GM19372 (cell line): ENCODE results near the gene PDE4D.

Experiments
- ATAC-seq: cut with Tn5 transposase; IDR thresholded peaks from one replicate; pipeline ENCODE4 v1.9.1; 2021; ENCODE audit warnings: mild to moderate bottlenecking, low read depth, moderate library complexity; ENCODE audit not compliant: unreplicated experiment

Gene PDE4D

DNA sequence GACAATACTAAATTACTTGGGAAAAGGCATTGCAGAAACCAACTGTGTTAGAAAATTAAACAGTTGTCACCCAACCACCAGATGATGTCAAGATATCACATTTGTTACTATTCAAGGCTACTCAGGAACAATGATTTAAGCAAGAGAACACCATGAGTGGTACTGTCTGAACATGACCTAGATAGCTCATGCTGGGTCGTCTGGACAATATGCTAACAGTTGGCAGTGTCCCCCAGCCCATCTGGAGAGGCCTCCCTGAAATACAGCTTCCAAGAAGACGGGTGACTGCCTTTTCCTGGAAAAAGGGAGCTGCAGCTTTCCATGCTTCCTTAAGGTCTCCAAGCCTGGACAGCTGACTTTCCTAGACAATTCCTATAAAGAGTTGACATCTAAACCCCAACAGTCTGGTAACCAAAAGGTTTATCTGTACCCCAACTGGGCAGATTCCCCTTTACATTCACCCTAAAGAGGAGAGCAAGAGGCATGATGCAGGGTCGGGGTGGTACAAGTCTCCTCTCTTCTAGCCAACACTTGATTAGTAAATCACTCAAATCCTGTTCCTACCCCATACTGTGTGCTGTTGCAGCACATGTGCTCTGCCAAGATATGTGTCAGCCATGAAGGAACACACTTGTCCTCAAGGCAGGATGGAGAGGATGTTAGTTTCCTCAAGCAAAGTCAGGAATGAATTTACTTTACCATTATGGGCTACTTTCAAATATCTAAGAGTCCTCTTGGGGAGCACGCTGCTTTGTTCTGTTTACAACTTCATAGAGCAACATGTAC is 433.0 kb downstream of the PDE4D start:
- ATAC-seq: no peak

DNA sequence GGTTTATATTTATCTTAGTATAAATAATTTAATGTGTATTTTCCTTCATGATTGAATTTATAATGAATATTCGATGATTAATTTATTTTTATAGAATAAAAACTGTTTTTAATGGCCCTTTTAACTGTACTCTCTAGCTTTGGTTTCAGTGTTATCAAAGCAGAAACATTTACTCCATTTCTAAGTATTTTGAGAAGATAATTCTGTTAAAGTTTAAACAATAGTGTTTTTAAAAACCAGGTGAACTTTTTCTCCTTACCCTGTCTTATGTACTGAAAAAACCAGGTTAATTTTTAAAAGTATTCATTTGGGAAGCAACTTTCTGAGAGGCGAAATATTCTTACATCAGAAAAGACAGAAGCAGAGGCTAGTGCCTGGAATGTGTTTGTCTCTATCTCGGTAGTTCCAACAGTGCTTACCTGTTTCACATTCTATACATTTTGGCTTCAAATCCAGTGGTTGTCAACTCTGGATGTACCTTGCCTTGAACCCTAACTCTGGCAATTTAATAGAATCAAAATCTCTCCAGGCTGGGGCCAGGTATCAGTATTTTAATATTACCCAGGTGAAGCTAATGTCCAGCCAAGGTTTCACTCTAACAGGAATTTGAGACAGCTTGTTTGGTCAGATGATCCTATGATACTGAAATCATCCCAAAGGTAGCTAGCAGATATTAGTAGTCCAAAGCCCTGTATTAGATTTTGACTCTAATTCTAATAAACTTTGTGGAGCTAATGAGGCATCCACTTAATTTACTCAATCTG is 434.4 kb downstream of the PDE4D start:
- ATAC-seq: no peak

DNA sequence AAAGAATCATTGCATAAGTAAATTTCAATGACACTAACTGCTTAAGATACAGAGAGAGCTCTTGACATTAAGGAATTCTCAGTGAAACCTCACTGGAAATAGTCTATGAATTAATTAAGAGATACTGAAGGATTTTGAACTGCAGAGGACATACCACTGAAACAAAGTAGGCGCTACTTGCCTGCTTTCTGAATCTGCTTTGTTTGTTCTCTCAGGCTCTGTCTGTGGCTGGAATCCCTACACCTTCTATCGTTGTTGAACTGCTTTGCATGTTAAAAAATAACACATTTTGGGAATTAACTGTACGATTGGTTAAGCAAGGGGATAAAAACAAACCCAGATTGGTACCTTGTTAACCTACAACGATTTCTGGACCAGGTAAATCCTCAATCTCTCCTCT is 435.2 kb downstream of the PDE4D start:
- ATAC-seq: no peak

DNA sequence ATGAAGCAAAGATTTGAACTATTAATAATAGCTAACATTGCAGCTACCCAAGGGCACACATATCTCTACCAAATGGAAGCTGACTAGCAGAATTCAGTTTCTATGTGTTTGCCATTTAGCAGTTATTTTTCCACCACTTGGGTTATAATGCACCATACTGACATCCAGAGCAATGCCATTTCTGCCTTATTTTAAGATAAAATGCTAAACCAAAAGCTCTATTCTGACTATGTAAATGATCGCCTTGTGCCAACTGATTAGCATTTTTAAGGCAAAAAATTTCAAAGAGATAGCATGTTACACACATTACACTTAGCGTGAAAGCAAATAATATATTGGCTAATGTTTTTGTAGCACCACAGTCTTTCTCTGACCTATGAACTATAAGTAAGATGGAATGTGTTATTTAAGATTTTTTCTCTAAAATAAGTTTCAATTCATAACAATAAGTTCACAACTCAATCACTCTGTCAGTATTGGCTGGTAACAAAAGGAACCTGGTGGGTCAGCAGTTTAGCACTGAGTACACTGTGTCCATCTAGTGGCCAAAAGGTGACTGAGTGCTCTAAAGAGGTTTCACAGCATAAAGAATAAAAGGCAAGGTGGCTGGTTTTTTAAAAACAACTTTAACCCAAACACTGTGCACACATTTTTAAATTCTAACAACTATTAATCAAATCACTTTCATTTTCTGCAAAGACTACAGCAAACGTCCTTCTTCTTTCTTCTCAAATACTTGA is 443.5 kb downstream of the PDE4D start:
- ATAC-seq: no peak

DNA sequence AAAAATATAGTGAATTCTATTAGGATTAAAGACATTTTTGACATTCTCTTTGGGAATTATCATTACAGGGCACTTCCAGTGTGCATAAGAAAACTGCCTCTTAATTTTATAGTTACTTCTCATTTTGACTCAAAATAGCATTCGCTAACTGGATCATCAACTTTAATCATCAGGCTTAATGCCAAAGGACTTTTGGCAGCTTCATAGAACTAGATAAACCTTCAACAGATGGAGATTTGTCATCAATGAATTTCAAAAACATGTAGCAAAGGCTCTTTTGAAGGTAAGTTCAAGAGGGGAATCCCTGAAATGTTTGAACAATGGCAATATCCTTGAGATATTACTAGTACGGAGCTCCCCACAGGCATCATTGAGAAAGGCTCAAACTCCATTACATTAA is 447.2 kb downstream of the PDE4D start:
- no peak for ATAC-seq

DNA sequence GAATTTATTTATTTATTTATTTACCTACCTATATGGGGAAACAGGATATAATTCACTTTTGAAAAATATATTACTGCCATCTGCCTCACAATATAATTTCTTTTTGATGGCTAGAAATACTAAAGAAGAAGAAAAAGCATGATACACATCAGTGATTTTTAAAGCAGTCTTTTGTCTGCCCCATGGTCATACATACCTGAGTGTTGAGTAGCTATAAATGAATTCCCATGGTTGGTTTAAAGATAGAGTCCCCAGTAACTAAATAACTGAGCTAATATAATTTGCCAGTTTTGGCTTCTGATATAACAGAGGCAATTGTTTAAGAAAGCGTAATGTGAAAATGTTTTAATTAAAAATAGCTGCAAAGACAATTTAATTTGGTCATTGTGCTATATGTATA is 447.8 kb downstream of the PDE4D start:
- ATAC-seq: no peak

DNA sequence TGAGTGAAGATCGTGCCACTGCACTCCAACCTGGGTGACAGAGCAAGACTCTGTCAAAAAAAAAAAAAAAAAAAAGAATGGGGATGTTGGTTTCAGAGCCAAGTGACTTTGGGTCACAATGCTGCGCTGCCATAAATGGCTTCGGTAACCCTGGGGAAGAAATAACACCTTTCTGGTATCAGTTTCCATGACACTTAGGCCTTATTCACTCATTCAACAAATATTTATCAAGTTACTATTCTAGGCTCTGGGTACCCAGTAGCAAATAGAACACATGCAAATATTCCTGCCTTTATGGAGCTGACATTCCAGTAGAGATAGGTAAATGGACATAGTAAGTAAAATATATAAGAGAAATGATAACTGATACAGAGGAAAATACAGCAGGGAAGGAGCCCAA is 454.2 kb downstream of the PDE4D start:
- ATAC-seq: no peak

DNA sequence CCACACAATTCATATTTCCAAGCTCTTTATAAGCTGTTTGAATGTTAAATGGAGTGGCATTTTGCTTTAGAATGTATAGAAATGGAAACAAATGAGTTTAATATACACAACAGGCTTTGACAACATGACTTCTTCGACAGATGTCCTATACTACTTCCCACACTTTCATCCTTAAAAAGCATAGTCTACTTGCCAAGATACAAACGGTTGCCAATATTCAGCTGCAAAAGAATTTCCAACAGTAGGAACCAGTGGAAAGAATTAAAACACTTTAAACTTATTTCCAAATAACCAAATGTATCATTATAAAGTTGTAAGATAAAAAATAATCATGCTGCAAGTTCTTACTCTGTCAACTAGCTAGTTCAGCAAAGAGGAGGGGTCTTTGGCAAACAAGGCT is 456.4 kb downstream of the PDE4D start:
- no peak for ATAC-seq

DNA sequence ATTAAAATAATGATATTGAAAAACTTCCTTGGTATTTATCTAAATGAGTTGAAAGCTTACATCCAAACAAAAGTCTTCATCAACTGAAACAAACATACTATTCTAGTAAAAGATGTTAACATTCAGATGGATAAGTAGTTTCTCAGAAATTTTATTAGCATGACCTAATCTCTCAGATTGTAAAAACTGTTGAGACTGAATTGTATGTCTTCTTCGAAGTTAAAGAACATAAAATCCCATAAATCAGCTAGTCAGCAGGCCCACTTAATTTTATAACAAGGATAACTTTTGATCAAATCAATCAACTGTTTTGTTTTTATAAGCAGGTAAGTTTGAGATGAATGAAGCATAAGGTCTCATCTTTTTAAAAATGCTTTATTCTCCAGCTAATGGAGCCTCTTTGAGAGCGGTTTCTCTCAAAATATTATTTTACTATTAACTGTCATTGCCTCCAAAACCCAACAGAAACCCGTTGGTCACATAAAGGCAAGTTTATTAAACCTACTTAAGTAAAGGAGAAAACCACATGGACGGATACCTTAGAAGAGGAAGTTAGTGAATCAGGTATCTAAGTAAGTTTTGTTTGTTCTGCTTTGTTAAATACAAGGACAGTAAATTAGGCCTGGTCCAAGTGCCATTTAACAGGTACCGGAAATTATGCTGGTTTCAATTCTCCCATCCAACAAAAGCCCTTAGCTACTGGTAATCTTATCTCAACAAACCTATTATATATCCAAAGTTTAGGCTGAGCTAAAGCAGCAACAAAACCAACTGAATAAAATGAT is 457.0 kb downstream of the PDE4D start:
- ATAC-seq: no peak

DNA sequence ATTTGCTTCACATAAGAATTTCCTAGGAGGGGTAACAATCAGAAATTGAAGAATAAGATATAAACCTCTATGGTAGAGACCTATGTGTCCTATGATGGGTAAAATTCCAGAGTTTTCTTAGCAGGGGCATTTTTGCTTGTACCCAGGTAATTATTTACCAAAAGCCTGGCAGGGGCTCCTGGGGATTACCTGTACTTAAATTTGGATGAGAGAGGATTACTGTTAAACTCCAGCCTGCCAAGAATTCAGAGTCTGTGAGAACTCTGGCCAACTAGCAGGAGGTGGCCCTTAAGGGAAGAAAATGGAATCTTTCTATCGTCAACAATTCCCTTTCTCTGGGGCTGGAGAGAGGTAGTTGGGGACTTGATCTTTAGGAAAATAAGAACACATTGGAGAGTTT is 460.4 kb downstream of the PDE4D start:
- no peak for ATAC-seq

DNA sequence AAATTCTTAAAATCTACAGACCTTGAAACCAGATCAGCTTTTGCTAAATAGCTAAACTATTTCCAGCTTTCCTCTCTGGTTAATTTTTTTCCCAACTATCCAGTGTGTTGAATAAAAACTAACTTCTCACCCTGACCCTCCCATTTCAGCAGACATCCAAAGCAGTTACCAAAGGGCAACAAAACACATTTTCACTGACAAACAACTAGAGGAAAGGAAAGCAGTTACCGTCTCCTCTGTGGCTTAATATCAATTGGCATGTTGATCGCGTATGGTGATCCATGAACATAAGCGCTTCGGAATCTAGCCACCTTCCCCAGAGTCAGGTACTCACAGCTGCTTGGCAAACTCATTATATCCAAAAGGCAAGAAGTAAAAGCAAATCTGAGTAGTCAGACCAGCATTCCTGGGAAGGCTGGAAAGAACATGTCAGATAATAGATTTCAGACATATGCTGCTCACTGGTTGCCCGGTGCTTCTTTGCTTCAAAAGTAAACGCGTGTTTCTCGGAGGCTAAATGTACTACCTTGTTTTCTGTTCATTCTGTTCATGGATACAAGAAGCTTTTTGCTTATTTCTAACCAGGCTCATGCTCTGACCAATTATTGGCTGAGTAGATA is 463.4 kb downstream of the PDE4D start:
- ATAC-seq: no peak

DNA sequence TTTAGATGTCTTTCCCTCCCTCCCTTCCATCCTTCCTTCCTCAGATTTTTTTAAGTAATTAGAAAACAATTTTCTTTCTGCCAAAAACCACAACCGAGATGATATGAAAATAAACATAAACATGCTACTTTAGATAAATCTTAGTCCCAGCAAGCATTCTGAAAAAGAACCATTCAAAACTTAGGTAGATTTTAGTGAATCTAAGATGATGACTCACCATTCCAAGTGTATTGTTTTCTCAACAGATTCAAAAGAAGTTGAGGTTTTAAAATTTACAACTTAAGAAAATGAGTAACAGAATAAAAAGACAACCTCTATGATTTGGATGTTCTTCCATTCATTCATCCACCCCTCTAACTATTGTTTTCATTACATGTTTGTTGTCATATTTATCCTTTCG is 465.1 kb downstream of the PDE4D start:
- no peak for ATAC-seq

DNA sequence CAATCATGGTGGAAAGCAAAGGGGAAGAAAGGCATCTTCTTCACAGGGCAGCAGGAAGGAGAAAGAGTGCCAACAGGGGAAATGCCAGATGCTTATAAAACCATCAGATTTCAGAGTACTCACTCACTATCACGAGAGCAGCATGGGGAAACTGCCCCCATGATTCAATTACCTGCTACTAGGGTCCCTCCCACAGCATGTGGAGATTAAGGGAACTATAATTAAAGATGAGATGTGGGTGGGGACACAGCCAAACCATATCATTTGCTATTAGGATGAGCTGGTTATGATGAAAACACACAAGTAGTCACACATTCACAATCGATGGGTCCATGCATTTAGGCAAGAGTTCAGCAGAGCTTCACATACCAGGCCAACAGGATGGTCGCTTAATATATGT is 469.0 kb downstream of the PDE4D start:
- ATAC-seq: no peak

DNA sequence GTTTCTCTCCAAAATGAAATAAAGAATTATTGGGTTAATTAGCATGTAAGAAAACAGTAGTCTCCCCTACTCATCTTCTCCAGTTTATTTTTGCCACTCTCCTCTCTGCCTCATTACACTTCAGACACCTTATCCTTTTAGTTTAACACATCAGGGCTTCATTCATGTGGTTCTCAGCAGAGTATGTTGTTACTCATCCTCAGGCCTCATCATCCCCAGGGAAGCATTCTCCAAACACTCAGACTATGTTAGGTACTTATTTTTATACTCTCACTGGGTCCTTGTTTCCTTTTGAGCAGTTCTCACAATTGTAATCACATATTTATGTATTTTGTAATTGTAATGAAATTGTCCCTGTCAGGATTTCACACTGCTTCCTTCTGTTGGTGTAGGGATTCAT is 470.5 kb downstream of the PDE4D start:
- no peak for ATAC-seq

DNA sequence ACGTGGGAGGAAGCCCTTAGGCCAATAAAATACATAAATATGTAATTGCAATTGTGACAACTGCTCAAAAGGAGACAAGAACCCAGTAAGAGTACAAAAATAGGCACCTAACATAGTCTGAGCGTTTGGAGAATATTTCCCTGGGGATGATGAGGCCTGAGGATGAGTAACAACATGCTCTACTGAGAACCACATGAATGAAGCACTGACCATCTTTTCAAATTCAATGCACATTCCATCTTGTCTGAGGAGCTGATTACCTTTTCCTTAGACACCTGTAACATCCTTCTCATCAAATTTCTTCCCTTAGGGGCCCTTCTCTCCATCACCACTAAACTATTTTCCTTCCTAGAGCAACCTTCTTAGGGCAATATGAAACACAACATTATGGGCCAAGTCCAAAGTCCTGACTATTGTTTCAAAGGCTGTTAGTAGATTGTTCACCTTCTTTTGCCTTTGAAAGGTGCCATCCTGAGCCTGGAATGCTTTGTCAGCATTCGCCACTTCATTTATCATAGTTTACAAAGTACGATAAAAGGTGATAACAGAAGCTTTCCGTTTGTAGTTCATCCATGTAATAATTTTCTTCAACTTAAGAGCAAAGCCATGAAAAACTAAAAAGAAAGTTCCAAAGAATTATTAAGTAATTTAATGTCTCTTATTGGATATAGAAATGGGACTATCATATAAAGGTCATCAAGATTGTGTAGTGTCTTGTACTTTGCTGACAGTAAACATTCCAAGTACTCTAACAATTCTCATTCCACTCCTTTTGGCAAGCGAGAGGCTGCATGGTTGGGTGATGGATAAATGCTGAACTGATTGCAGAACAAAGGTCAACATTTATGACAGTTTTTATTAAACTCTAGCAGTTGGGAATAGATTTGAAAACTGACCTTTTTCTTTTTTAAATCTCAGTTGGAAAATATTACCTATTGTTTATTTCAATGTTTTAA is 471.3 kb downstream of the PDE4D start:
- ATAC-seq: no peak

DNA sequence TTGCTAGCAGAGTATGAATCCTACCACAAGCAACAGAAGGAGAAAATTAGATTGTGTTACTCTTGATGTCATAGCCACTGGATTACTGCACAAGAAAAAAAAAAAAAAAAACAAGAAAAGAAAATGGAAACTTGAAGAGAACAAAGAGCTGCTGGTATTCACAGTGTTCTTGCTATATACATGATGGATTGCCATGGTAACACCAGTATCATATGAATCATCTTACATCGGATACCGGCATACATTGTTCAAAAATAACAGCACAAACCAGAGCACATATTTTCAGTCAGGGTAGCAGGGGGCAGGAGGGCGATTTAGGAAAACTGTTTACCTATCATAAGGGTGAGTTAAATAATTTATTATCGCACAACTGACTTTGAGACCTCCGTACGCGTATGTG is 472.9 kb downstream of the PDE4D start:
- ATAC-seq: no peak

DNA sequence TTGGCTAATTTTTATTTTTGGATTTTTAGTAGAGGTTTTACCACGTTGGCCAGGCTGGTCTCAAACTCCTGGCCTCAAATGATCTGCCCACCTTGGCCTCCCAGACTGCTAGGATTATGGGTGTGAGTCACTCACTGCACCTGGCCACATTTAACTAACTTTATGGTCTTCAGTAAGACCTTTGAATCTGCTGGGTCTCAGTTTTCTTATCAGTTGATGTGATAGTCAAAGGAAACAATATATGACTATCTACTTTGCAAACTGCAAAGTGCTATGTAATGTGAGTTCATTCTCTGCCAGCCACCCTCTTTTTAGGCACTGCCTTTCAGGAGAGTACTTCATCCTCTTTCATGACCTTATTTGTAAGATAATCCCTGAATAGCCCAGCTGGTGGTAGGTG is 474.7 kb downstream of the PDE4D start:
- ATAC-seq: no peak

DNA sequence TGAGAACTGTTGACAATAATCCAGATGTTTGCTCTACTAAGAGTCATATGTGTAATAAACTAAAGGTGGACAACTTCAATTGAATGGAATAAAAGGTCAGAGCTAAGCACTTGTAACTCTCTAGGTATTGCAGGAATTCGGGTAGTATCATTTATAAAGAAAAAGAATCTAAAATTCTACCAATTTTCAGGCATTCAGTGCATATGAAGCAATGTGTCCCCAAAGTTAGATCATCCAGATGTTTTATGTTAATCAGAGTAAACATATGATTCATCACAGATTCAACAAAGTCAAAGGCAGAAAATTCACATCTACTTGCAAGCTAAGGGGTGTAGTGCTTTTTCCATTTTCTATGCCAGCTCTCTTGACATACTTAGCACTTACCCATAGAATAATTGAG is 477.1 kb downstream of the PDE4D start:
- ATAC-seq: no peak

DNA sequence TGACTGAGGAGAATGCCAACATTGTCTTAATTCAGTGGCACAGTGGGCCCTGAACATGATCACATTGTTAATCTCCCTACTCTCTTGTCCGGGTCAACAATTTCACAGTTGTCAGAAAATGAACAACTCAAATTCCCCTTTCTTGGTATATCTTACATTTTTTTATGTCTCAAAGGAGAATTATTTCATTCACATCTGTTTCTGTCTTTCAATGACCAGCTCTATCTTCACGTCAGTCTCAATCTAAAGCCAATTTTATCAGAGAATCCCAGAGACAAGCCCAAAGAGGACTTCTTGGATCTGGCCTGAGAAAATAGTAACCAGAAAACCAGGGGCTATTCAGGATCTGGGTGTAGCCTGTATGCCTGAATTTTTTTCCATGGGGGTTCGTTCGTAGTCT is 477.5 kb downstream of the PDE4D start:
- no peak for ATAC-seq
